GM18519 (cell line): ENCODE data around the gene MFAP3L.

Experiments used
- ATAC-seq: cut with Tn5 transposase; IDR thresholded peaks from one replicate; pipeline ENCODE4 v1.9.1; 2021; ENCODE audit warnings: mild to moderate bottlenecking, moderate library complexity; ENCODE audit not compliant: unreplicated experiment, low FRiP score

The MFAP3L gene

GRCh38 chr4:170025523-170026252 is 507 bp downstream of the MFAP3L start:
- ATAC-seq: no peak

GRCh38 chr4:170022211-170022610 is 4.0 kb downstream of the MFAP3L start:
- no peak for ATAC-seq

- ATAC-seq: no peak
Measured at GRCh38 chr4:170017252-170017651, 8.9 kb downstream of the MFAP3L start.

GRCh38 chr4:170015285-170015684 is 10.9 kb downstream of the MFAP3L start:
- no peak for ATAC-seq

- ATAC-seq: no peak
Measured at GRCh38 chr4:170014359-170015011, 11.7 kb downstream of the MFAP3L start.

- ATAC-seq: no peak
Measured at GRCh38 chr4:170012629-170012958, 13.6 kb downstream of the MFAP3L start.

- no peak for ATAC-seq
Measured at GRCh38 chr4:170011921-170012628, 14.1 kb downstream of the MFAP3L start.

- ATAC-seq: no peak
Measured at GRCh38 chr4:170009291-170009690, 16.9 kb downstream of the MFAP3L start.

- no peak for ATAC-seq
Measured at GRCh38 chr4:170008801-170009200, 17.4 kb downstream of the MFAP3L start.

GRCh38 chr4:170008371-170008770 is 17.8 kb downstream of the MFAP3L start:
- ATAC-seq: no peak

GRCh38 chr4:170007113-170007512 is 19.1 kb downstream of the MFAP3L start:
- no peak for ATAC-seq

GRCh38 chr4:170005472-170005871 is 20.7 kb downstream of the MFAP3L start:
- ATAC-seq: no peak

GRCh38 chr4:170004651-170005295 is 21.4 kb downstream of the MFAP3L start:
- no peak for ATAC-seq

GRCh38 chr4:170003071-170004070 is 22.8 kb downstream of the MFAP3L start:
- no peak for ATAC-seq

GRCh38 chr4:170001745-170002267 is 24.4 kb downstream of the MFAP3L start:
- no peak for ATAC-seq

- ATAC-seq: no peak
Measured at GRCh38 chr4:170001011-170001744, 25.0 kb downstream of the MFAP3L start.

- ATAC-seq: no peak
Measured at GRCh38 chr4:169999923-170000322, 26.3 kb downstream of the MFAP3L start.

GRCh38 chr4:169998981-169999380 is 27.2 kb downstream of the MFAP3L start:
- no peak for ATAC-seq
